Lung (tissue), 12 donors: ENCODE measurements around the gene HMX3. TPM values are rescaled to one million over a fixed set of nuclear protein-coding genes. Genes with fewer than 3 reads are reported as not detected.
A peak's percentile ranks its signal among the peaks of the same experiment; 100 is the strongest.
"Not testable (repeated sequence)": the region's sequence is repeated elsewhere in the genome, so short reads cannot be mapped to it uniquely, and the experiment has no call there.

Experiments used
- ATAC-seq: fragments of 200-7000 bp; cut with Tn5 transposase; one replicate; pipeline ENCODE4 v1.9.1; 2020; ENCODE audit warnings: moderate number of reproducible peaks; ENCODE audit not compliant: insufficient read depth, low FRiP score
- DNase-seq, 3 donors: peaks; one replicate each; pipeline ENCODE4 v3.0.0-alpha.2; 2013 to 2017
- H3K27ac ChIP-seq, 2 donors: one replicate each; pipeline ENCODE4 v1.5.1; 2013; ENCODE audit warnings: mild to moderate bottlenecking in 2 of 2, moderate library complexity in 2 of 2, control low read depth in 1 of 2, inconsistent platforms in 1 of 2, low read depth in 1 of 2, low read length in 1 of 2
- H3K27me3 ChIP-seq, 3 donors: one replicate each; pipeline ENCODE4 v1.5.1; 2013; ENCODE audit warnings: low read length in 2 of 3; ENCODE audit not compliant: control insufficient read depth in 3 of 3, insufficient read depth in 3 of 3
- H3K36me3 ChIP-seq, 4 donors: one replicate each; pipeline ENCODE4 v1.5.1; 2013; ENCODE audit warnings: low read length in 4 of 4, mild to moderate bottlenecking in 1 of 4, moderate library complexity in 1 of 4; ENCODE audit not compliant: control insufficient read depth in 4 of 4, insufficient read depth in 4 of 4
- H3K4me1 ChIP-seq, 5 donors: one replicate each; pipeline ENCODE4 v1.5.1; 2013; ENCODE audit warnings: low read length in 5 of 5, mild to moderate bottlenecking in 2 of 5, moderate library complexity in 1 of 5; ENCODE audit not compliant: control insufficient read depth in 5 of 5, insufficient read depth in 5 of 5
- H3K4me3 ChIP-seq: one replicate; pipeline ENCODE4 v1.5.1; 2013; ENCODE audit warnings: mild to moderate bottlenecking, control low read depth, moderate library complexity
- H3K9ac ChIP-seq, 2 donors: one replicate each; pipeline ENCODE4 v1.5.1; 2013; ENCODE audit warnings: low read length in 2 of 2, control low read depth in 1 of 2; ENCODE audit not compliant: insufficient read depth in 1 of 2
- H3K9me3 ChIP-seq, 4 donors: one replicate each; pipeline ENCODE4 v1.5.1; 2013; ENCODE audit warnings: low read length in 3 of 4, mild to moderate bottlenecking in 1 of 4, moderate library complexity in 1 of 4; ENCODE audit not compliant: control insufficient read depth in 4 of 4, insufficient read depth in 3 of 4
- WGBS, 2 donors: extraction: QIAGEN DNeasy Blood & Tissue Kit; methylation state at CpG; one replicate each; pipeline ENCODE4 v1.1.7; 2013; 5-methylcytosine and 5-hydroxymethylcytosine counted together
- polyA plus RNA-seq, 2 donors: library from polyadenylated mRNA; stranded (reverse); fragments of 200-250 nt; gene quantifications; one replicate each; pipeline ENCODE4 v1.2.1, GENCODE V29; 2013
- total RNA-seq, 2 donors: library from RNA; depleted of rRNA in 1 of 2; stranded (reverse); fragments of >200 nt in 1 of 2; gene quantifications; one replicate each; pipeline ENCODE4 v1.2.1, GENCODE V29; 2014 to 2021
- TF ChIP-seq, protein P1 (sequence below): IDR thresholded peaks from 2 replicates; pipeline ENCODE4 v1.5.1; 2012; ENCODE audit warnings: mild to moderate bottlenecking; ENCODE audit errors: control extremely low read depth, extremely low read depth
- donor health status: control.
- donor health status: control.
- donor health status: Bipolar disorder and iron deficiency.
- donor health status: healthy.
- donor health status: DM: yes; HTN: yes; CAD: no.

HMX3 gene
- total and polyA plus RNA-seq, 4 donors = not detected

DNA sequence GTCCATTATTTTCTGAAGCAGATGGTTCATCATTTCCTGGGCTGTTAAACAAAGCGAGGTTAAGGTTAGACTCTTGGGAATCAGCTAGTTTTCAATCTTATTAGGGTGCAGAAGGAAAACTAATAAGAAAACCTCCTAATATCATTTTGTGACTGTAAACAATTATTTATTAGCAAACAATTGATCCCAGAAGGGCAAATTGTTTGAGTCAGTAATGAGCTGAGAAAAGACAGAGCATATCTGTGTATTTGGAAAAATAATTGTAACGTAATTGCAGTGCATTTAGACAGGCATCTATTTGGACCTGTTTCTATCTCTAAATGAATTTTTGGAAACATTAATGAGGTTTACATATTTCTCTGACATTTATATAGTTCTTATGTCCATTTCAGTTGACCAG lies 28.5 kb downstream of the HMX3 start:
- Histone ChIP-seq H3K4me3 (no peak overlapping the region), H3K36me3 (peaks cover 6 to 40% (median 18%) of the 10 kb centered on the region in 4 donors), H3K9me3 (no peaks in the 10 kb centered on the region), H3K27me3 (no peaks in the 10 kb centered on the region), H3K27ac (no peak overlapping the region), H3K4me1 (no peaks in the 10 kb centered on the region), H3K9ac (no peak overlapping the region)
- peak in 2 of 3 donors; percentile 63 to 72 for DNase-seq
- TF ChIP-seq, protein P1, sequence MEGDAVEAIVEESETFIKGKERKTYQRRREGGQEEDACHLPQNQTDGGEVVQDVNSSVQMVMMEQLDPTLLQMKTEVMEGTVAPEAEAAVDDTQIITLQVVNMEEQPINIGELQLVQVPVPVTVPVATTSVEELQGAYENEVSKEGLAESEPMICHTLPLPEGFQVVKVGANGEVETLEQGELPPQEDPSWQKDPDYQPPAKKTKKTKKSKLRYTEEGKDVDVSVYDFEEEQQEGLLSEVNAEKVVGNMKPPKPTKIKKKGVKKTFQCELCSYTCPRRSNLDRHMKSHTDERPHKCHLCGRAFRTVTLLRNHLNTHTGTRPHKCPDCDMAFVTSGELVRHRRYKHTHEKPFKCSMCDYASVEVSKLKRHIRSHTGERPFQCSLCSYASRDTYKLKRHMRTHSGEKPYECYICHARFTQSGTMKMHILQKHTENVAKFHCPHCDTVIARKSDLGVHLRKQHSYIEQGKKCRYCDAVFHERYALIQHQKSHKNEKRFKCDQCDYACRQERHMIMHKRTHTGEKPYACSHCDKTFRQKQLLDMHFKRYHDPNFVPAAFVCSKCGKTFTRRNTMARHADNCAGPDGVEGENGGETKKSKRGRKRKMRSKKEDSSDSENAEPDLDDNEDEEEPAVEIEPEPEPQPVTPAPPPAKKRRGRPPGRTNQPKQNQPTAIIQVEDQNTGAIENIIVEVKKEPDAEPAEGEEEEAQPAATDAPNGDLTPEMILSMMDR = no peak
- WGBS, 2 donors = 90 to 92% methylated on average over 2 of the region's 2 CpGs
- ATAC-seq = no peak

DNA sequence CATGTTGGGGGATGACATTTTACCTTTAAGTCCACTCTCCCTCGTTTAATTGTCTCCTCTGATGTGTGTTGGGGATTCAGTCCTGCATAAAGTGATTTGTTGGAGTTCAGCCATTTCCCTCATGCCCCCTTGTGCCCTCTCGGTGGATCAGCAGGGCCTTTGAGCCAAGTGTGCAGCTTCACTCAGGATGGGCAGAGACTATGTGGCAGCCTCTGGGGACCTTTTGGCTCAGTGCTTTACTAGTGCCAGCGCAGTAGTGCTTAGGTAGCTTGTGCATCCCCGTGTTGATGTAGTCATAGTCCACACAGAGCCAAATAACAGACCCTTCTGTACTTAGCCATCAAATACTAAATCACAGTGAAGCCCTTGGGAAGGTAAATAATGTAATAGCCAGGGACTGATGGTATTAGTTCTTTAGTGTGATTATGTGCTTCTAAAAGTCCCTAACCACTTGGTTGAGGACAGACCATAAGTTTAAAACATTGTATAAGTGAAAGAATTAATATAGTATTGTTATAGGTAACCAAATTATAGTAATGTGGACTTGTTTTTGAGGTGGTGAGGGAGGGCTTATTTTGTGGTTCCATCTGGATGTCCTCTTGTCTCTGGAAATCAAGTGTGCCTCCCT lies 29.8 kb downstream of the HMX3 start:
- H3K27ac ChIP-seq = no peak overlapping the region
- H3K9me3 ChIP-seq = no peaks in the 10 kb centered on the region
- H3K36me3 ChIP-seq = peaks cover 8 to 36% (median 18%) of the 10 kb centered on the region in 4 donors
- TF ChIP-seq, protein P1 = no peak
- H3K4me3 ChIP-seq = no peak overlapping the region
- 85 to 88% methylated on average over 4 of the region's 4 CpGs for WGBS, 2 donors
- no peaks in the 10 kb centered on the region for H3K4me1 ChIP-seq
- ATAC-seq (no peak), DNase-seq (no peak)
- no peaks in the 10 kb centered on the region for H3K27me3 ChIP-seq
- no peak overlapping the region for H3K9ac ChIP-seq

DNA sequence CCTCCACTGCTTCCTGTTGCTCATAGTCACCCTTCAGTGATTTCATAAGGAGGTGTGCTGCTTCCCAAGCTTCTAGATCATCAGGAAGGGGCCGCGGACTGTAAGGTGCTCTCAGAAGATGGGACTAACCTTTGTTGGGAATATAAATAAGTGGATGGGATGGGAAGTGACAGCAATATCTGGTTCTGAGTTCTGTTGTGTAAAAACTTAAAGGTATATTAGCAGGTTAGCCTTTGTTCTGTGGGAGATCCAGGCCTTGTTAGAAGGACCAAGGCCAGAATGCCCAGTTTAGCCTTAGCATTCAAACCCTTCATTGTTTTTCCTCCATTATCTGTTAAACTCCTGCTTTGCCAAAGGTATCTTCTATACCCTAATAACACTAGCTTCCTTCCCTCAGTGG lies 30.8 kb downstream of the HMX3 start:
- H3K36me3 ChIP-seq = peaks cover 8 to 33% (median 18%) of the 10 kb centered on the region in 4 donors
- TF ChIP-seq, protein P1 = no peak
- 96 to 98% methylated on average over 2 of the region's 2 CpGs for WGBS, 2 donors
- no peak overlapping the region for H3K27ac ChIP-seq
- no peak for DNase-seq
- H3K27me3 ChIP-seq = no peaks in the 10 kb centered on the region
- no peak overlapping the region for H3K9ac ChIP-seq
- H3K4me3 ChIP-seq = no peak overlapping the region
- H3K4me1 ChIP-seq = no peaks in the 10 kb centered on the region
- no peaks in the 10 kb centered on the region for H3K9me3 ChIP-seq
- ATAC-seq = no peak

DNA sequence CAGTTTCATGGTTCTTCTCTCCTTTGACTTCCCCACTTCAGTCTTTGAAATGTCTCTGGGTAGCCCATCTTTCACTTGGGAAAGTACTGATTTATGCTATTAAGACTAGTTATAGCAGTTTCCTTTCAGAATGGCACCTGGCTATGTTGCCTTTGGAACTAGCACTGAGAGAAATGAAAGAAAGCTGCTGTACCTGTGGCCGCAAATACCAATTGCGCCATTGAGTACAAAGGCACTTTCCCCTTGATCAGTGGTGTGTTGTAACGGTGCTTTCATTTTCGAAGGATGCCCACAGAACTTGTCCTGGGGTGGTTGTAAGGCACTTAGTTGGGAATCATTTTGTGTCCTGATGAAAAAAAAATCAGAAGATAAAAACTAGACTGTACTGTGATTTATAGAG lies 35.2 kb downstream of the HMX3 start:
- Histone ChIP-seq H3K27ac (no peak overlapping the region), H3K4me1 (no peaks in the 10 kb centered on the region), H3K4me3 (no peak overlapping the region), H3K9ac (no peak overlapping the region), H3K27me3 (no peaks in the 10 kb centered on the region), H3K9me3 (no peaks in the 10 kb centered on the region), H3K36me3 (peaks cover 4 to 13% (median 7%) of the 10 kb centered on the region in 4 donors)
- TF ChIP-seq, protein P1 = no peak
- WGBS, 2 donors = 95 to 97% methylated on average over 4 of the region's 4 CpGs
- ATAC-seq (no peak), DNase-seq (no peak)

DNA sequence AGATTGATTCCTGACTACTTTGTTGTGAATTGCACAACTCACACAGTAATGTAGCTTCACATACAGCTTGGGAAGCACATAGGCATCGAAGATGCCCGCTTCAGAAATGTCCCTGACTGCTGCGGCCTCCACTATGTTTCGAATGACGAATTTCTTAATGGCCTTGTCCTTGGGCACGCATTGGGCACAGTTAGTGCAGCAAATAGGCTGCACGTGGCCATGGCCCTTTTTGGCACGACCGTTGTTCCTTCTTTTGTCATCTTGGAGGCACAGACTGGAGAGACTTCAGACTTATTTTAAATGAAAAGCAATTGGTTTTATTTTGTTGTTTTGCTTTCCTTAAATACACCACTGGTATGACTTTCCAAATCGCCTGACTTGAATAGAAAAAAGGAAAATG lies 35.8 kb downstream of the HMX3 start:
- not testable (repeated sequence) for H3K9me3 ChIP-seq, H3K9ac ChIP-seq, H3K4me3 ChIP-seq, H3K27me3 ChIP-seq, DNase-seq, H3K27ac ChIP-seq, H3K4me1 ChIP-seq, ATAC-seq
- H3K36me3 ChIP-seq = peaks cover 3 to 15% (median 8%) of the 10 kb centered on the region in 4 donors
- 96 to 99% methylated on average over 10 of the region's 10 CpGs for WGBS, 2 donors
